T follicular helper cell (primary cell): Measurements from ENCODE around the gene DAB2.
"Not testable (repeated sequence)": the region's sequence is repeated elsewhere in the genome, so short reads cannot be mapped to it uniquely, and the experiment has no call there.

Experiments
- DNase-seq: peaks from one replicate; pipeline ENCODE4 v3.0.0-alpha.2; 2020; ENCODE audit warnings: low read depth

DAB2 gene

GRCh38 chr5:39420482-39421145 is 4.2 kb downstream of the DAB2 start:
- DNase-seq = no peak

- no peak for DNase-seq
Observed at GRCh38 chr5:39419796-39420195, 5.0 kb downstream of the DAB2 start.

GRCh38 chr5:39417979-39418378 is 6.8 kb downstream of the DAB2 start:
- DNase-seq = no peak

- no peak for DNase-seq
Observed at GRCh38 chr5:39415201-39415600, 9.6 kb downstream of the DAB2 start.

- no peak for DNase-seq
Observed at GRCh38 chr5:39414426-39414825, 10.4 kb downstream of the DAB2 start.

- no peak for DNase-seq
Observed at GRCh38 chr5:39413771-39414170, 11.0 kb downstream of the DAB2 start.

GRCh38 chr5:39412721-39413394 is 11.9 kb downstream of the DAB2 start:
- DNase-seq = no peak

GRCh38 chr5:39411985-39412384 is 12.8 kb downstream of the DAB2 start:
- DNase-seq = no peak

GRCh38 chr5:39411061-39411460 is 13.7 kb downstream of the DAB2 start:
- no peak for DNase-seq

- DNase-seq = no peak
Observed at GRCh38 chr5:39409033-39409432, 15.7 kb downstream of the DAB2 start.

- no peak for DNase-seq
Observed at GRCh38 chr5:39405083-39405843, 19.5 kb downstream of the DAB2 start.

- not testable (repeated sequence) for DNase-seq
Observed at GRCh38 chr5:39403761-39404160, 21.0 kb downstream of the DAB2 start.

- not testable (repeated sequence) for DNase-seq
Observed at GRCh38 chr5:39402140-39402539, 22.6 kb downstream of the DAB2 start.

GRCh38 chr5:39400713-39401578 is 23.8 kb downstream of the DAB2 start:
- DNase-seq = no peak

GRCh38 chr5:39399135-39400036 is 25.4 kb downstream of the DAB2 start:
- DNase-seq = no peak

GRCh38 chr5:39396843-39397242 is 27.9 kb downstream of the DAB2 start:
- no peak for DNase-seq

- DNase-seq = no peak
Observed at GRCh38 chr5:39395521-39395920, 29.3 kb downstream of the DAB2 start.

GRCh38 chr5:39394946-39395345 is 29.8 kb downstream of the DAB2 start:
- no peak for DNase-seq

GRCh38 chr5:39390945-39391344 is 33.8 kb downstream of the DAB2 start:
- no peak for DNase-seq

GRCh38 chr5:39387293-39387692 is 37.5 kb downstream of the DAB2 start:
- DNase-seq = no peak

GRCh38 chr5:39384271-39384670 is 40.5 kb downstream of the DAB2 start:
- DNase-seq = no peak
